Liver (tissue), 9 donors: ENCODE measurements around the gene ABCC11. TPM values are rescaled to one million over a fixed set of nuclear protein-coding genes. Genes with fewer than 3 reads are reported as not detected.

ENCODE experiments used
- DNase-seq: peaks from one replicate; pipeline ENCODE4 v3.0.0-alpha.2; 2017; ENCODE audit warnings: low spot score
- H3K27ac ChIP-seq, 2 donors: one replicate each; pipeline ENCODE4 v1.7.0; 2013; ENCODE audit warnings: inconsistent platforms in 2 of 2, low read length in 2 of 2, control low read depth in 1 of 2, low read depth in 1 of 2, mild to moderate bottlenecking in 1 of 2
- H3K27me3 ChIP-seq, 4 donors: one replicate each; pipeline versions ENCODE4 v1.6.1 to v1.7.0; 2013; ENCODE audit warnings: low read length in 3 of 4, inconsistent platforms in 1 of 4, mild to moderate bottlenecking in 1 of 4, moderate library complexity in 1 of 4; ENCODE audit not compliant: control insufficient read depth in 4 of 4, insufficient read depth in 4 of 4
- H3K36me3 ChIP-seq, 4 donors: one replicate each; pipeline versions ENCODE4 v1.6.1 to v1.7.0; 2013; ENCODE audit warnings: low read length in 3 of 4, mild to moderate bottlenecking in 3 of 4, low read depth in 1 of 4, moderate library complexity in 1 of 4; ENCODE audit not compliant: control insufficient read depth in 4 of 4, insufficient read depth in 3 of 4
- H3K4me1 ChIP-seq, 4 donors: one replicate each; pipeline versions ENCODE4 v1.6.1 to v1.7.0; 2013; ENCODE audit warnings: low read length in 3 of 4, mild to moderate bottlenecking in 3 of 4, moderate library complexity in 1 of 4; ENCODE audit not compliant: control insufficient read depth in 4 of 4, insufficient read depth in 4 of 4
- H3K4me3 ChIP-seq, 3 donors: one replicate each; pipeline versions ENCODE4 v1.6.1 to v1.7.0; 2013; ENCODE audit warnings: low read length in 3 of 3, control low read depth in 1 of 3, low read depth in 1 of 3, mild to moderate bottlenecking in 1 of 3
- H3K9ac ChIP-seq, 2 donors: one replicate each; pipeline ENCODE4 v1.7.0; 2013; ENCODE audit warnings: low read length in 2 of 2, mild to moderate bottlenecking in 2 of 2, moderate library complexity in 2 of 2, control low read depth in 1 of 2, low read depth in 1 of 2
- H3K9me3 ChIP-seq, 4 donors: one replicate each; pipeline versions ENCODE4 v1.6.1 to v1.7.0; 2013; ENCODE audit warnings: low read length in 3 of 4; ENCODE audit not compliant: control insufficient read depth in 4 of 4
- ATF3 ChIP-seq: IDR thresholded peaks from 2 replicates; pipeline ENCODE4 v1.6.1; 2016; ENCODE audit warnings: antibody characterized with exemption
- GABPA ChIP-seq, 2 donors: IDR thresholded peaks in 1 of 2; conservative IDR thresholded peaks in 1 of 2; 2 replicates each; pipeline ENCODE4 v1.6.1; 2016; ENCODE audit warnings: antibody characterized with exemption in 2 of 2, mild to moderate bottlenecking in 1 of 2, moderate library complexity in 1 of 2
- HNF4A ChIP-seq, 2 donors: conservative IDR thresholded peaks; 2 replicates each; pipeline ENCODE4 v1.6.1; 2016; ENCODE audit warnings: antibody characterized with exemption in 2 of 2, mild to moderate bottlenecking in 2 of 2
- NR2F2 ChIP-seq: IDR thresholded peaks from 2 replicates; pipeline ENCODE4 v1.6.1; 2016; ENCODE audit warnings: antibody characterized with exemption
- RAD21 ChIP-seq, 2 donors: IDR thresholded peaks; 2 replicates each; pipeline ENCODE4 v1.6.1; 2016; ENCODE audit warnings: antibody characterized with exemption in 2 of 2, mild to moderate bottlenecking in 2 of 2
- RXRA ChIP-seq, 2 donors: IDR thresholded peaks; 2 replicates each; pipeline ENCODE4 v1.6.1; 2017 to 2018; ENCODE audit warnings: antibody characterized with exemption in 2 of 2, mild to moderate bottlenecking in 1 of 2
- SP1 ChIP-seq: IDR thresholded peaks from 2 replicates; pipeline ENCODE4 v1.6.1; 2018; ENCODE audit warnings: antibody characterized with exemption, mild to moderate bottlenecking
- TAF1 ChIP-seq: conservative IDR thresholded peaks from 2 replicates; pipeline ENCODE4 v1.6.1; 2016; ENCODE audit warnings: antibody characterized with exemption, mild to moderate bottlenecking
- YY1 ChIP-seq: IDR thresholded peaks from 2 replicates; pipeline ENCODE4 v1.6.1; 2016; ENCODE audit warnings: antibody characterized with exemption, mild to moderate bottlenecking
- ZBTB33 ChIP-seq: IDR thresholded peaks from 2 replicates; pipeline ENCODE4 v1.6.1; 2016; ENCODE audit warnings: antibody characterized with exemption
- WGBS: extraction: QIAGEN DNeasy Blood & Tissue Kit; methylation state at CpG from one replicate; pipeline ENCODE4 v1.1.7; 2013; 5-methylcytosine and 5-hydroxymethylcytosine counted together
- polyA plus RNA-seq, 2 donors: library from polyadenylated mRNA; stranded (reverse) in 1 of 2; unstranded in 1 of 2; fragments of 200-250 nt in 1 of 2; fragments of >200 nt in 1 of 2; fragmentation: Nextera tagmentation in 1 of 2; extraction: Ambion mirVana in 1 of 2; gene quantifications; one replicate each; pipeline versions ENCODE4 v1.2.1 to v1.2.3, GENCODE V29; 2013 to 2015
- total RNA-seq, 2 donors: library from RNA; depleted of rRNA; stranded (reverse); fragments of >200 nt; gene quantifications; one replicate each; pipeline ENCODE4 v1.2.3, GENCODE V29; 2014
- TF ChIP-seq, protein P1 (sequence below): fragments of 150-350 bp; IDR thresholded peaks from 2 replicates; pipeline ENCODE4 v1.5.1; 2017; ENCODE audit warnings: improper control_type of control experiment, low read depth, low read length; ENCODE audit not compliant: missing input control
- TF ChIP-seq, protein P2 (sequence below): IDR thresholded peaks from 2 replicates; pipeline ENCODE4 v1.6.1; 2016; ENCODE audit warnings: antibody characterized with exemption, mild to moderate bottlenecking
- donor health status: healthy.
- donor health status: healthy.
- donor health status: healthy.
- donor health status: healthy.
- donor health status: healthy.

The ABCC11 gene
- total and polyA plus RNA-seq, 4 donors = 1.4 to 22.3 (median 2.7) TPM

DNA sequence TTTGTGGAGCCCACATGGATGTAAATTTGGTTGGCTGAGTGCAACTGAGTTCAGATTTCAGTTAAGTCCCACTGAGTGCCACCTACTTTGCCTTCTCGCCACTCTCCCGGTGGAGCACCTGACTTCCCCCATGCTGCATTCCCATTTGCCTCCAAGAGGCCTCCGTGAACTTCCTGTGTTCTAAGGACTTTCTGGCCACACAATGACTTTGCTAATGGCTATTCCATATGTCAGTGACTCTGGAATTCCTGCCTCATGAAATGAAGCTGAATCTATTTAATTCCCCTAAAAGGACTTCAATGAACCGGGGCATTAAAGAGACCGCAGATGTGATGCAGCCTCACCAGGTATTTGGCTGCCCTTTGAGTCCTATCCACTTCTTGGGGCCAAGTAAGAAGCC, 121.5 kb downstream of the ABCC11 start (continued):
- TF ChIP-seq, protein P1, sequence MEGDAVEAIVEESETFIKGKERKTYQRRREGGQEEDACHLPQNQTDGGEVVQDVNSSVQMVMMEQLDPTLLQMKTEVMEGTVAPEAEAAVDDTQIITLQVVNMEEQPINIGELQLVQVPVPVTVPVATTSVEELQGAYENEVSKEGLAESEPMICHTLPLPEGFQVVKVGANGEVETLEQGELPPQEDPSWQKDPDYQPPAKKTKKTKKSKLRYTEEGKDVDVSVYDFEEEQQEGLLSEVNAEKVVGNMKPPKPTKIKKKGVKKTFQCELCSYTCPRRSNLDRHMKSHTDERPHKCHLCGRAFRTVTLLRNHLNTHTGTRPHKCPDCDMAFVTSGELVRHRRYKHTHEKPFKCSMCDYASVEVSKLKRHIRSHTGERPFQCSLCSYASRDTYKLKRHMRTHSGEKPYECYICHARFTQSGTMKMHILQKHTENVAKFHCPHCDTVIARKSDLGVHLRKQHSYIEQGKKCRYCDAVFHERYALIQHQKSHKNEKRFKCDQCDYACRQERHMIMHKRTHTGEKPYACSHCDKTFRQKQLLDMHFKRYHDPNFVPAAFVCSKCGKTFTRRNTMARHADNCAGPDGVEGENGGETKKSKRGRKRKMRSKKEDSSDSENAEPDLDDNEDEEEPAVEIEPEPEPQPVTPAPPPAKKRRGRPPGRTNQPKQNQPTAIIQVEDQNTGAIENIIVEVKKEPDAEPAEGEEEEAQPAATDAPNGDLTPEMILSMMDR = no peak
- TF ChIP-seq NR2F2 = no peak
- TF ChIP-seq RAD21 (IDR thresholded peaks at IDR 0.05) = no peak

GRCh38 chr16:48124266-48124665, 123.1 kb downstream of the ABCC11 start:
- H3K27ac ChIP-seq = no peak overlapping the region
- no peaks in the 10 kb centered on the region for H3K4me1 ChIP-seq
- no peaks in the 10 kb centered on the region for H3K36me3 ChIP-seq
- DNase-seq = no peak
- TF ChIP-seq, protein P1 = no peak
- TF ChIP-seq YY1 (no peak), HNF4A (conservative IDR thresholded peaks at IDR 0.05) (no peak), NR2F2 (no peak), ZBTB33 (no peak), SP1 (no peak), GABPA (IDR thresholded peaks at IDR 0.05 in 1 of 2, conservative IDR thresholded peaks at IDR 0.05 in 1 of 2) (no peak), ATF3 (no peak)
- H3K27me3 ChIP-seq = peaks cover 0 to 4% (median 0%) of the 10 kb centered on the region in 4 donors
- H3K4me3 ChIP-seq = no peak overlapping the region
- WGBS = 93% methylated on average over 2 of the region's 2 CpGs
- no peak overlapping the region for H3K9ac ChIP-seq
- no peaks in the 10 kb centered on the region for H3K9me3 ChIP-seq

GRCh38 chr16:48123104-48123788, 124.1 kb downstream of the ABCC11 start:
- DNase-seq = no peak
- Histone ChIP-seq H3K36me3 (no peaks in the 10 kb centered on the region), H3K4me3 (no peak overlapping the region), H3K9ac (no peak overlapping the region), H3K27me3 (peaks cover 0 to 1% (median 0%) of the 10 kb centered on the region in 4 donors), H3K9me3 (no peaks in the 10 kb centered on the region), H3K27ac (no peak overlapping the region), H3K4me1 (no peaks in the 10 kb centered on the region)
- WGBS = 76% methylated on average over 5 of the region's 5 CpGs
- no peak for TF ChIP-seq SP1
- TF ChIP-seq, protein P1 = no peak
- TF ChIP-seq RXRA (IDR thresholded peaks at IDR 0.05) = no peak
- TF ChIP-seq ZBTB33 = no peak
- TF ChIP-seq ATF3 = no peak
- no peak for TF ChIP-seq YY1
- no peak for TF ChIP-seq TAF1
- TF ChIP-seq, protein P2, sequence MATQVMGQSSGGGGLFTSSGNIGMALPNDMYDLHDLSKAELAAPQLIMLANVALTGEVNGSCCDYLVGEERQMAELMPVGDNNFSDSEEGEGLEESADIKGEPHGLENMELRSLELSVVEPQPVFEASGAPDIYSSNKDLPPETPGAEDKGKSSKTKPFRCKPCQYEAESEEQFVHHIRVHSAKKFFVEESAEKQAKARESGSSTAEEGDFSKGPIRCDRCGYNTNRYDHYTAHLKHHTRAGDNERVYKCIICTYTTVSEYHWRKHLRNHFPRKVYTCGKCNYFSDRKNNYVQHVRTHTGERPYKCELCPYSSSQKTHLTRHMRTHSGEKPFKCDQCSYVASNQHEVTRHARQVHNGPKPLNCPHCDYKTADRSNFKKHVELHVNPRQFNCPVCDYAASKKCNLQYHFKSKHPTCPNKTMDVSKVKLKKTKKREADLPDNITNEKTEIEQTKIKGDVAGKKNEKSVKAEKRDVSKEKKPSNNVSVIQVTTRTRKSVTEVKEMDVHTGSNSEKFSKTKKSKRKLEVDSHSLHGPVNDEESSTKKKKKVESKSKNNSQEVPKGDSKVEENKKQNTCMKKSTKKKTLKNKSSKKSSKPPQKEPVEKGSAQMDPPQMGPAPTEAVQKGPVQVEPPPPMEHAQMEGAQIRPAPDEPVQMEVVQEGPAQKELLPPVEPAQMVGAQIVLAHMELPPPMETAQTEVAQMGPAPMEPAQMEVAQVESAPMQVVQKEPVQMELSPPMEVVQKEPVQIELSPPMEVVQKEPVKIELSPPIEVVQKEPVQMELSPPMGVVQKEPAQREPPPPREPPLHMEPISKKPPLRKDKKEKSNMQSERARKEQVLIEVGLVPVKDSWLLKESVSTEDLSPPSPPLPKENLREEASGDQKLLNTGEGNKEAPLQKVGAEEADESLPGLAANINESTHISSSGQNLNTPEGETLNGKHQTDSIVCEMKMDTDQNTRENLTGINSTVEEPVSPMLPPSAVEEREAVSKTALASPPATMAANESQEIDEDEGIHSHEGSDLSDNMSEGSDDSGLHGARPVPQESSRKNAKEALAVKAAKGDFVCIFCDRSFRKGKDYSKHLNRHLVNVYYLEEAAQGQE = no peak
